Activated naive CD4-positive, alpha-beta T cell treated with anti-CD3 and anti-CD28 coated beads for 36 hours (primary cell): ENCODE data around the gene AMPD3. TPM values are rescaled to one million over a fixed set of nuclear protein-coding genes. Genes with fewer than 3 reads are reported as not detected.

Experiments used
- CTCF ChIA-PET: fragments of 350-600 bp; sonication (Branson Sonifier 250); formaldehyde crosslinking; loops from one replicate; lab custom pipeline; 2021; ENCODE audit warnings: antibody characterized with exemption; lab: Charles Lee
- DNase-seq: peaks from one replicate; pipeline ENCODE4 v3.0.0-alpha.2; 2020
- H3K27ac Mint-ChIP-seq: one replicate; pipeline ENCODE4 v1.8.0; 2021; ENCODE audit warnings: mild to moderate bottlenecking, mixed read lengths
- H3K27me3 Mint-ChIP-seq: one replicate; pipeline ENCODE4 v1.8.0; 2021; ENCODE audit warnings: low read depth, mixed read lengths
- H3K36me3 Mint-ChIP-seq: one replicate; pipeline ENCODE4 v1.8.0; 2021; ENCODE audit warnings: low read depth, mixed read lengths
- H3K4me1 Mint-ChIP-seq: one replicate; pipeline ENCODE4 v1.8.0; 2021; ENCODE audit warnings: low read depth, mixed read lengths
- H3K4me3 Mint-ChIP-seq: one replicate; pipeline ENCODE4 v1.8.0; 2021; ENCODE audit warnings: mild to moderate bottlenecking, moderate library complexity, mixed read lengths
- H3K9me3 Mint-ChIP-seq: one replicate; pipeline ENCODE4 v1.8.0; 2021; ENCODE audit warnings: mixed read lengths
- intact Hi-C: fragments of 100-400 bp; cut with micrococcal nuclease; formaldehyde crosslinking; loops from one replicate; pipeline ENCODE4 v1.15.1; 2023
- total RNA-seq, 2 experiments: library from RNA; stranded (reverse); gene quantifications; one replicate each; pipeline ENCODE4 v1.2.3, GENCODE V29; 2021

AMPD3 gene
- total RNA-seq, 2 experiments from 2014 or later: 11.5 to 13.0 TPM

GRCh38 chr11:10492084-10492483 lies 37.0 kb downstream of the AMPD3 start:
- Mint-ChIP-seq H3K27ac (no peak overlapping the region), H3K9me3 (no peaks in the 10 kb centered on the region), H3K27me3 (no peaks in the 10 kb centered on the region), H3K4me1 (peaks cover 18% of the 10 kb centered on the region), H3K4me3 (no peak overlapping the region), H3K36me3 (peaks cover 15% of the 10 kb centered on the region)
- intact Hi-C loops: no loop called here
- CTCF ChIA-PET: interaction anchor here (0.8 kb wide), 1 partner anchor 300 kb away, joined by 3 read pairs; no protein-coding TSS in a partner anchor
- no peak for DNase-seq

- CTCF ChIA-PET: no interaction called here
- DNase-seq: no peak
- intact Hi-C loops: no loop called here
- H3K4me1 Mint-ChIP-seq: peaks cover 15% of the 10 kb centered on the region
- no peak overlapping the region for H3K4me3 Mint-ChIP-seq
- H3K36me3 Mint-ChIP-seq: peaks cover 13% of the 10 kb centered on the region
- H3K9me3 Mint-ChIP-seq: no peaks in the 10 kb centered on the region
- no peaks in the 10 kb centered on the region for H3K27me3 Mint-ChIP-seq
- H3K27ac Mint-ChIP-seq: no peak overlapping the region
Observed at GRCh38 chr11:10493041-10493663, 38.1 kb downstream of the AMPD3 start.

- Mint-ChIP-seq H3K4me1 (peaks cover 5% of the 10 kb centered on the region), H3K4me3 (no peak overlapping the region), H3K27me3 (no peaks in the 10 kb centered on the region), H3K36me3 (peaks cover 10% of the 10 kb centered on the region), H3K27ac (no peak overlapping the region), H3K9me3 (no peaks in the 10 kb centered on the region)
- intact Hi-C loops: no loop called here
- CTCF ChIA-PET: interaction anchor here (0.6 to 1.0 kb wide), 2 partner anchors 15 to 179 kb away, joined by 3 read pairs; no protein-coding TSS in a partner anchor
- no peak for DNase-seq
Observed at GRCh38 chr11:10494636-10495463, 39.8 kb downstream of the AMPD3 start.

- no peaks in the 10 kb centered on the region for H3K4me1 Mint-ChIP-seq
- CTCF ChIA-PET: interaction anchor here (0.6 to 1.0 kb wide), 2 partner anchors 16 to 179 kb away, joined by 3 read pairs; no protein-coding TSS in a partner anchor
- no peak for DNase-seq
- intact Hi-C loops: no loop called here
- no peak overlapping the region for H3K27ac Mint-ChIP-seq
- H3K36me3 Mint-ChIP-seq: peaks cover 12% of the 10 kb centered on the region
- no peak overlapping the region for H3K4me3 Mint-ChIP-seq
- H3K27me3 Mint-ChIP-seq: no peaks in the 10 kb centered on the region
- no peaks in the 10 kb centered on the region for H3K9me3 Mint-ChIP-seq
Observed at GRCh38 chr11:10495464-10495786, 40.4 kb downstream of the AMPD3 start.

GRCh38 chr11:10496296-10496936 lies 41.4 kb downstream of the AMPD3 start:
- H3K27me3 Mint-ChIP-seq: no peaks in the 10 kb centered on the region
- CTCF ChIA-PET: interaction anchor here (0.7 to 1.0 kb wide), 2 partner anchors 17 to 31 kb away, joined by 3 read pairs; no protein-coding TSS in a partner anchor

GRCh38 chr11:10497371-10498021 lies 42.4 kb downstream of the AMPD3 start:
- no peak for DNase-seq
- Mint-ChIP-seq H3K9me3 (no peaks in the 10 kb centered on the region), H3K36me3 (peaks cover 13% of the 10 kb centered on the region), H3K4me1 (no peaks in the 10 kb centered on the region), H3K27ac (no peak overlapping the region), H3K4me3 (no peak overlapping the region), H3K27me3 (no peaks in the 10 kb centered on the region)
- intact Hi-C loops: no loop called here
- CTCF ChIA-PET: interaction anchor here (0.7 kb wide), 1 partner anchor 30 kb away, joined by 3 read pairs; no protein-coding TSS in a partner anchor

More at GRCh38 chr11:10496296-10496936, 41.4 kb downstream of the AMPD3 start:
- no peaks in the 10 kb centered on the region for H3K4me1 Mint-ChIP-seq
- intact Hi-C loops: no loop called here
- no peak overlapping the region for H3K27ac Mint-ChIP-seq
- no peak for DNase-seq
- no peaks in the 10 kb centered on the region for H3K9me3 Mint-ChIP-seq
- peaks cover 13% of the 10 kb centered on the region for H3K36me3 Mint-ChIP-seq
- no peak overlapping the region for H3K4me3 Mint-ChIP-seq

GRCh38 chr11:10498022-10498400 lies 42.9 kb downstream of the AMPD3 start:
- intact Hi-C loops: no loop called here
- no peaks in the 10 kb centered on the region for H3K4me1 Mint-ChIP-seq
- no peaks in the 10 kb centered on the region for H3K9me3 Mint-ChIP-seq
- no peaks in the 10 kb centered on the region for H3K27me3 Mint-ChIP-seq
- CTCF ChIA-PET: interaction anchor here (0.5 kb wide), 1 partner anchor 166 kb away, joined by 3 read pairs; no protein-coding TSS in a partner anchor
- DNase-seq: no peak
- no peak overlapping the region for H3K4me3 Mint-ChIP-seq
- peaks cover 11% of the 10 kb centered on the region for H3K36me3 Mint-ChIP-seq
- H3K27ac Mint-ChIP-seq: no peak overlapping the region

GRCh38 chr11:10498426-10499250 lies 43.6 kb downstream of the AMPD3 start:
- Mint-ChIP-seq H3K27me3 (no peaks in the 10 kb centered on the region), H3K4me1 (no peaks in the 10 kb centered on the region), H3K36me3 (peaks cover 8% of the 10 kb centered on the region), H3K9me3 (no peaks in the 10 kb centered on the region), H3K4me3 (no peak overlapping the region), H3K27ac (no peak overlapping the region)
- DNase-seq: no peak
- intact Hi-C loops: no loop called here
- CTCF ChIA-PET: interaction anchor here (0.5 to 0.7 kb wide), 3 partner anchors 166 to 294 kb away, joined by 3 to 4 read pairs (median 4); no protein-coding TSS in a partner anchor

- no peaks in the 10 kb centered on the region for H3K4me1 Mint-ChIP-seq
- CTCF ChIA-PET: no interaction called here
- H3K36me3 Mint-ChIP-seq: peaks cover 8% of the 10 kb centered on the region
- H3K9me3 Mint-ChIP-seq: no peaks in the 10 kb centered on the region
- H3K4me3 Mint-ChIP-seq: no peak overlapping the region
- no peaks in the 10 kb centered on the region for H3K27me3 Mint-ChIP-seq
- no peak overlapping the region for H3K27ac Mint-ChIP-seq
- no peak for DNase-seq
- intact Hi-C loops: no loop called here
Observed at GRCh38 chr11:10499452-10499851, 44.4 kb downstream of the AMPD3 start.

- DNase-seq: no peak
- H3K27me3 Mint-ChIP-seq: no peaks in the 10 kb centered on the region
- H3K4me1 Mint-ChIP-seq: no peaks in the 10 kb centered on the region
- no peaks in the 10 kb centered on the region for H3K9me3 Mint-ChIP-seq
- intact Hi-C loops: no loop called here
- CTCF ChIA-PET: no interaction called here
- H3K27ac Mint-ChIP-seq: peak overlapping the region; percentile 35
- H3K36me3 Mint-ChIP-seq: peaks cover 8% of the 10 kb centered on the region
- no peak overlapping the region for H3K4me3 Mint-ChIP-seq
Observed at GRCh38 chr11:10499874-10500601, 45.0 kb downstream of the AMPD3 start.
